Neural progenitor cell (in vitro differentiated cells): ENCODE measurements around the gene AFF3. TPM values are rescaled to one million over a fixed set of nuclear protein-coding genes. Genes with fewer than 3 reads are reported as not detected.

Experiments used
- DNase-seq: peaks from one replicate; pipeline ENCODE4 v3.0.0-alpha.2; 2016; ENCODE audit warnings: low spot score
- H2AFZ ChIP-seq: fragments of 200-600 bp; sonication (generic); replicated peaks from 2 replicates; pipeline ENCODE4 v1.6.1; 2016; ENCODE audit warnings: antibody characterized with exemption
- H3F3A ChIP-seq: fragments of 200-600 bp; sonication (generic); 2 replicates; pipeline ENCODE4 v1.6.1; 2016; ENCODE audit warnings: antibody characterized with exemption, low read depth
- H3K27ac ChIP-seq: fragments of 200-600 bp; sonication (generic); 2 replicates; pipeline ENCODE4 v1.5.1; 2016; ENCODE audit warnings: mild to moderate bottlenecking
- H3K27me3 ChIP-seq: fragments of 200-600 bp; sonication (generic); 2 replicates; pipeline ENCODE4 v1.6.1; 2016; ENCODE audit warnings: mild to moderate bottlenecking, moderate library complexity
- H3K36me3 ChIP-seq: fragments of 200-600 bp; sonication (generic); 2 replicates; pipeline ENCODE4 v1.5.1; 2016
- H3K4me1 ChIP-seq: fragments of 200-600 bp; sonication (generic); 2 replicates; pipeline ENCODE4 v1.6.1; 2016; ENCODE audit warnings: mixed run types
- H3K4me2 ChIP-seq: fragments of 200-600 bp; sonication (generic); 2 replicates; pipeline ENCODE4 v1.6.1; 2016
- H3K4me3 ChIP-seq: fragments of 200-600 bp; sonication (generic); 2 replicates; pipeline ENCODE4 v1.5.1; 2016
- H3K79me2 ChIP-seq: fragments of 200-600 bp; sonication (generic); 2 replicates; pipeline ENCODE4 v1.6.1; 2016; ENCODE audit warnings: low read depth
- H3K9ac ChIP-seq: fragments of 200-600 bp; sonication (generic); 2 replicates; pipeline ENCODE4 v1.6.1; 2016
- H3K9me3 ChIP-seq: fragments of 200-600 bp; sonication (generic); 2 replicates; pipeline ENCODE4 v1.5.1; 2016; ENCODE audit warnings: low read depth
- H4K20me1 ChIP-seq: fragments of 200-600 bp; sonication (generic); 2 replicates; pipeline ENCODE4 v1.6.1; 2016; ENCODE audit warnings: low read depth
- H3K27ac Mint-ChIP-seq: 3 replicates; pipeline ENCODE4 v1.8.0; 2021; ENCODE audit warnings: mixed read lengths
- H3K27me3 Mint-ChIP-seq: 2 replicates; pipeline ENCODE4 v1.8.0; 2022; ENCODE audit warnings: low read depth, mild to moderate bottlenecking, inconsistent platforms, moderate library complexity, mixed read lengths; ENCODE audit not compliant: insufficient read depth
- H3K36me3 Mint-ChIP-seq: 3 replicates; pipeline ENCODE4 v1.8.0; 2021; ENCODE audit warnings: mixed read lengths
- H3K4me1 Mint-ChIP-seq: 3 replicates; pipeline ENCODE4 v1.8.0; 2021; ENCODE audit warnings: mixed read lengths
- H3K4me3 Mint-ChIP-seq: 3 replicates; pipeline ENCODE4 v1.8.0; 2021; ENCODE audit warnings: mild to moderate bottlenecking, moderate library complexity, mixed read lengths
- H3K9me3 Mint-ChIP-seq: 3 replicates; pipeline ENCODE4 v1.8.0; 2020; ENCODE audit warnings: mixed read lengths
- CTCF ChIP-seq: fragments of 200-600 bp; sonication (generic); IDR thresholded peaks from 2 replicates; pipeline ENCODE4 v1.5.1; 2017; ENCODE audit warnings: antibody characterized with exemption, mild to moderate bottlenecking
- EZH2 ChIP-seq: fragments of 200-600 bp; sonication (generic); IDR thresholded peaks from 2 replicates; pipeline ENCODE4 v1.6.1; 2017; ENCODE audit warnings: antibody characterized with exemption, mild to moderate bottlenecking, moderate library complexity
- EZH2phosphoT487 ChIP-seq: fragments of 200-600 bp; sonication (generic); IDR thresholded peaks from 2 replicates; pipeline ENCODE4 v1.6.1; 2017; ENCODE audit warnings: antibody characterized with exemption
- total RNA-seq: library from RNA; depleted of rRNA; stranded (reverse); fragments of >200 nt; gene quantifications from 2 replicates; pipeline ENCODE4 v1.2.3, GENCODE V29; 2015; ENCODE audit warnings: low replicate concordance

The AFF3 gene
- total RNA-seq, 1 donor from 2014 or later, result 0.26 TPM

- H3K9me3 Mint-ChIP-seq, result no peaks in the 10 kb centered on the region
- Histone ChIP-seq H3K27ac (no peak overlapping the region), H3K27me3 (no peaks in the 10 kb centered on the region), H3K9me3 (no peaks in the 10 kb centered on the region), H3K4me3 (no peak overlapping the region), H3F3A (no peaks in the 10 kb centered on the region), H4K20me1 (no peaks in the 10 kb centered on the region), H2AFZ (no peak overlapping the region), H3K4me1 (no peaks in the 10 kb centered on the region), H3K79me2 (no peaks in the 10 kb centered on the region), H3K4me2 (no peak overlapping the region), H3K9ac (no peak overlapping the region), H3K36me3 (no peaks in the 10 kb centered on the region)
- peaks cover 2% of the 10 kb centered on the region for H3K27me3 Mint-ChIP-seq
- no peak for TF ChIP-seq CTCF
- no peak for TF ChIP-seq EZH2
- TF ChIP-seq EZH2phosphoT487, result no peak
- no peak overlapping the region for H3K4me3 Mint-ChIP-seq
- H3K36me3 Mint-ChIP-seq, result no peaks in the 10 kb centered on the region
- H3K4me1 Mint-ChIP-seq, result no peaks in the 10 kb centered on the region
- no peak for DNase-seq
- no peak overlapping the region for H3K27ac Mint-ChIP-seq
Measured at GRCh38 chr2:100000915-100001707, 141.3 kb downstream of the AFF3 start.

- no peak overlapping the region for H3K9ac ChIP-seq
- no peak overlapping the region for H3K4me3 Mint-ChIP-seq
- H3K4me3 ChIP-seq, result no peak overlapping the region
Measured at GRCh38 chr2:99998651-99999320, 143.6 kb downstream of the AFF3 start.

GRCh38 chr2:99989905-99990304, 152.5 kb downstream of the AFF3 start:
- TF ChIP-seq EZH2phosphoT487 (no peak), EZH2 (no peak), CTCF (no peak)
- Histone ChIP-seq H4K20me1 (no peaks in the 10 kb centered on the region), H3K4me2 (no peak overlapping the region), H3K9ac (no peak overlapping the region), H3K36me3 (no peaks in the 10 kb centered on the region), H3K9me3 (no peaks in the 10 kb centered on the region), H2AFZ (no peak overlapping the region), H3K27me3 (no peaks in the 10 kb centered on the region), H3K4me1 (peaks cover 14% of the 10 kb centered on the region), H3F3A (no peaks in the 10 kb centered on the region), H3K27ac (no peak overlapping the region), H3K79me2 (no peaks in the 10 kb centered on the region), H3K4me3 (no peak overlapping the region)
- Mint-ChIP-seq H3K36me3 (peaks cover 4% of the 10 kb centered on the region), H3K4me3 (no peak overlapping the region), H3K27ac (no peak overlapping the region), H3K4me1 (peaks cover 35% of the 10 kb centered on the region), H3K27me3 (peaks cover 3% of the 10 kb centered on the region), H3K9me3 (no peaks in the 10 kb centered on the region)
- DNase-seq, result no peak

More at GRCh38 chr2:99998651-99999320, 143.6 kb downstream of the AFF3 start:
- DNase-seq, result no peak
- H4K20me1 ChIP-seq, result no peaks in the 10 kb centered on the region
- H3K27ac ChIP-seq, result no peak overlapping the region
- no peak for TF ChIP-seq EZH2phosphoT487
- no peak for TF ChIP-seq EZH2
- TF ChIP-seq CTCF, result no peak
- no peaks in the 10 kb centered on the region for H3K4me1 Mint-ChIP-seq
- H3K9me3 ChIP-seq, result no peaks in the 10 kb centered on the region
- H3K36me3 ChIP-seq, result no peaks in the 10 kb centered on the region
- H3K27me3 ChIP-seq, result no peaks in the 10 kb centered on the region
- H2AFZ ChIP-seq, result peak overlapping the region; percentile 17
- H3F3A ChIP-seq, result no peaks in the 10 kb centered on the region
- H3K4me1 ChIP-seq, result no peaks in the 10 kb centered on the region
- H3K27me3 Mint-ChIP-seq, result peaks cover 2% of the 10 kb centered on the region
- no peak overlapping the region for H3K4me2 ChIP-seq
- no peaks in the 10 kb centered on the region for H3K79me2 ChIP-seq
- no peak overlapping the region for H3K27ac Mint-ChIP-seq
- H3K9me3 Mint-ChIP-seq, result no peaks in the 10 kb centered on the region
- H3K36me3 Mint-ChIP-seq, result no peaks in the 10 kb centered on the region
